Activated CD4-positive, alpha-beta T cell treated with anti-CD3 and anti-CD28 coated beads for 1 hour (primary cell): Measurements from ENCODE around the gene LRRC70.

Experiments
- DNase-seq: peaks from one replicate; pipeline ENCODE4 v3.0.0-alpha.2; 2020

Gene LRRC70

DNA sequence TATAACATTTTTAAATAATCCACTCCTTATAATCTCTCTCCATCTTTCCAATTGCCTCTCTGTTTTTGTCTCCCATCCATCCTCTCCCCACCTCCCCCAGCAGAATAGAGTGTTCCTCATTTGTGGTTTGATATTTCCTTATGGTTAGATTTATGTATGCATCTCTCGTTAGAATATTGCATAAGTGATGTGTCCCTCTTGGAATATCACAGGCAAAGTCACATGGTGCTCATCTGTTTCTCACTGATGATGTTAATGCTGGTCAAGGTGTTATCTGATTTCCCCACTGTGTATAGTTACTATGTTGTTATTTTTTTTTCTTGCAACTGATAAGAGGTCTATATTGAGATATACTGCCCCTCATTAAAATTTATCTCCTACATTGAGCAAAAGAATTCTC lies 3.1 kb upstream of the LRRC70 start:
- no peak for DNase-seq

DNA sequence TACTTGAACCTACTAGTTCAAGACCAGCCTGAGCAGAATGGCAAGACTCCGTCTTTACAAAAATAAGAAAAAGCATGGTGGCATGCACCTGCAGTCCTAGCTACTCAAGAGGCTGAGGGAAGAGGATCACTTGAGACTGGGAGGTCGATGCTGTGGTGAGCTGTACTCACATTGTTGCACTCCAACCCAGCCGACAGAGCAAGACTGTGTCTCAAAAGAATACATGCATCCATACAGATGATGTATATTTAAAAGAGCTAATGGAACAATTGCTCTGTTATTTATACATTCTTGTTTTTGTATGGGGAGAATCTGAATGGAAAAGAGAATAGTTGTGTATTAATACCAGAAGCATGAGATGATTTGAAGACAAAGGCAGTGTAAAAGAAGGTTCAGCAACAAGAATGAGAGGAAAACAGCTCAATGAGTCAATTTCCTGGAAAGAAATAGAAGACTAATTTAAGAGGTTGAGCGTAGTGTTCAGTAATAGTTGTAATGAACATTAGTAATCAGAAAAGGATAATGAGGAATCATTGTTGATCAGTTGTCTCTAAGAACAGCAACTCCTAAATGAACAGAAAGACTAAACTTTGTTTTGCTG lies 1.9 kb upstream of the LRRC70 start:
- no peak for DNase-seq

DNA sequence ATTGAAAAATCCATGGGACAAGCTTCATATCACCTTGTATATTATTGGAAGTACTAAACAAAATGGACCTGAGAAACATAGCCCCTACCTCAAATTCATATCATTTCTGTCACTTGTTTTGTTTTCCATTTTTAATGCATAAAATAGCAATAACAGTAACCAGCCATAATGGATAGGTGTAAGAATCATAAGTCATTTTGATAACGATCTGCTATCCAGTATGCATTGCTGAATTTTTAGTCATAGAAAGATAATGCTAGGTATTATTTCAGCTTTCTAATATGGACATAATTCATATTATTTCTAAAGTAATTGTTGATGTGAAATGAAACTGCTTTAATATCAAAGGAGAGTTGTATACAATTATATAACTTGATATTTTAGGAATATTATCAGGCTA lies 1.1 kb upstream of the LRRC70 start:
- no peak for DNase-seq

DNA sequence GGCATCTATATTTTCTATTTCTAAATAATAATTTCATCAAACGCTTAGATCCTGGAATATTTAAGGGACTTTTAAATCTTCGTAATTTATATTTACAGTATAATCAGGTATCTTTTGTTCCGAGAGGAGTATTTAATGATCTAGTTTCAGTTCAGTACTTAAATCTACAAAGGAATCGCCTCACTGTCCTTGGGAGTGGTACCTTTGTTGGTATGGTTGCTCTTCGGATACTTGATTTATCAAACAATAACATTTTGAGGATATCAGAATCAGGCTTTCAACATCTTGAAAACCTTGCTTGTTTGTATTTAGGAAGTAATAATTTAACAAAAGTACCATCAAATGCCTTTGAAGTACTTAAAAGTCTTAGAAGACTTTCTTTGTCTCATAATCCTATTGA lies 1.1 kb downstream of the LRRC70 start:
- no peak for DNase-seq

DNA sequence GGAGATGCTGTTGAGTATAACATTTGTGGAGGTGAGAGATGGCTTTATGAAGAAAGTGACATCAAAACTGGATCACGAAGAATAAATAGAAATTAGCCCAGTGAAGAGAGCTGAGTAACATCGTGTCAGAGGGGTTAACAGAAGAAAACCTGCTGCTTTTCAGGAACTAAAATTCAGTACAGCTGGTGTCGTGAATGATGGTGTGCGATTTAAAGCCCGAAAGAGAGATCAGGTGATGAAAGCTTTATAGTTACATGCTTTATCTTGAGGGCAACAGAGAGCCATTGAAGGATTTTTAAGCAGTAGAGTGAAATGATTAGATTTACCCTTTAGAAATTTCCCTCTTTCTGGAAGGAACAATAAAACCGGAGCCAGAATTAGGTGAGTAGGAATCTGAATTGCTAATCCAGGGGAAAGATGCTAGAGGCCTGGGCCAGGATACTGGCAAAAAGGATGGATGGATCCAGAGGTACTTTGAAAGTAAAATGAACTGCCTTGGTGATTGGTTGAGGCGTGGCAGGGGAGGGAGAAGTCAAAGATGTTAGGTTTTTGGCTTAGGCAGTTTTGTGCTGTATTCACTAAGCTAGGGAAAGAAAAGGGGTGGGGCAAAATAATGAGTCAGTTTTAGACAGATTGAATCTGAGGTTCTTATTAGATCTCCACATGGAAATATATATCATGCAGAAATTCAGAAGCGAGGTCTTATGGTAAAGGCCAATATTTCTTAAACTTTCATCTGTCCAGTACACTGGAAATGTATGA lies 3.4 kb downstream of the LRRC70 start:
- no peak for DNase-seq

DNA sequence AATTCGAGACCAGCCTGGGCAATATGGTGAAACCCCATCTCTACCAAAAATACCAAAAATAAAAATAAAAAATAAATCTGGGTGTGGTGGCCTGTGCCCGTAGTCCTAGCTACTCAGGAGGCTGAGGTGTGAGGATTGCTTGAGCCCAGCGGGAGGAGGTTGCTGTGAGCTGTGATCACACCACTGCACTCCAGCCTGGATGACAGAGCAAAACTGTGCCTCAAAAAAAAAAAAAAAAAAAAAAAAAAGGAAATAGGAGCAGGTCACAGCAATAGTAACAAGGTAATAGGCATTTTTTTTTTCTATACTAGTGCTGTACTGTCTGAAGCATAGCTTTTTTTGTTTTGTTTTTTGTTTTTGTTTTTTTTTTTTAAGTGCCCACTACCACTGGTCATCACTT lies 5.8 kb downstream of the LRRC70 start:
- no peak for DNase-seq

DNA sequence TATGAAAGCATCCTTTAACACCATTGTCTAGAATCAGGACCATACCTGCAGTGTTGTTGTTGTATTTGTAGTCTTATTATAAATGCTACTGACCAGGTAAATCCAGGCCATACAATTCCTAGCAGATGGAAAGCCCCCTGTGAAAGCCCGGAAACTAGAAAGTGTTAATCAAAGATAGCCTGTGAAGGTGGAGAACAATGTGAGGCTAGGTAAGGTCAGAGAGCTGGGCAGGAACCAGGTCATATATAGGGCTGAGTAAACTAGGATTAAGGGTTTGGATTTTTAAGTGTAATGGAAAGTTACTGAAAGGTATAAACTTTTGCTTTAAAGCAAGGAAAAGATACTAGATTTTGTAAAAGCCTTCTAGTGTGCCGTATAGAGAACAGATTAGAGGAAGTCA lies 6.7 kb downstream of the LRRC70 start:
- DNase-seq: no peak

DNA sequence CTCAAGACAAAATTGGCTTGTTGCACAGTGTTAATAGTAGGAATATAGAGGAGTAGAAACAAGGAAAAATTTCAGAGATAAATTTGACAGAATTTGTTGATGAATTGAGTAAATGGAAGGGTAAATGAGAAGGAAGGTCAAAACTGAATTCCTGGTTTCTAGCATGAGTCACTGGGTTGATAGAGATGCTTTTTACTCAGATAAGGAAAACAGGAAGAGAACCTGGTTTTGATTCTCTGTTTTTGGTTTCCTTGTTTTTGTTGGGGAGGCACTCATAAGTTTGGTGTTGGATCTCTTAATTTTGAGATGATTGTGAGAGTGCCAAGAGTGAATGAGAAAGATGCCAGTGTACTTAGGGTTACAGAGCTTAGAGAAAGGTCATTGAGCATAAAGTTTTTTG lies 7.1 kb downstream of the LRRC70 start:
- DNase-seq: no peak

DNA sequence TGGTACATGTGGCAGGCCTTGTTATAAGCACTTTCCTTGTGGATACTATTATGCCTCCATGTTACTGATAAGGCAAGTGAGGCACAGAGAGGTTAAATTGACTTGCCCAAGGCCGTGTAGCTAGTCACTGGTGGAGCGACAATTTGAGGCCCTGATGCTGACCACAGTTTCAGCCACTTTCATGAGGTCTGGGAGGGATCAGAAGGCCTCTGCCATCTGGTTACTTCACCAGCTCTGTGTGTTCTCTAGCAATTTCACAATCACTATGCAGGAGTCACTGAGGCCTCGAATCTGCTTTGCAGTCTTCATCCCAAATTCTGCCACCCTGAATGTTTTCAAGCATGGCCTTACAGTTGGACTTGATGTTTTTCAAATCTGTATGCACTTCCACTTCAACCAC lies 9.1 kb downstream of the LRRC70 start:
- no peak for DNase-seq

DNA sequence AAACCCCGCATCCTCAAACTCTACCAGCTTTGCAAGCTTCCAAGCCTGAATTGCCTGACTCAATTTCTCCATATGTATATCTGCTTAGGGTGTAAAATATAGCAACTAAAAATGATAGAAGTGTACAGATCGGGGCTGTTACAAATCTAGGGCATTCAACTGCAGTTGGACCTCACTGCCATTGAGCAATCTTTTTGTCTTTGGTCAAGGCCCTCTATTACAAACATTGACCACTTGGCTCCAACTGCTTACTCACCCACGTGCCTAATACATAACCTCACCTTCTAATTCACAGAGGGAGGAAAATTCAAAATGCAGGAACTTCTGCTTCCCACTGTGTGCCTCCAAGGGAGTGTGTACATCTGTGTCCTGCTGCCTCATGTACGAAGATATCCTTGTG lies 10.0 kb downstream of the LRRC70 start:
- DNase-seq: no peak

DNA sequence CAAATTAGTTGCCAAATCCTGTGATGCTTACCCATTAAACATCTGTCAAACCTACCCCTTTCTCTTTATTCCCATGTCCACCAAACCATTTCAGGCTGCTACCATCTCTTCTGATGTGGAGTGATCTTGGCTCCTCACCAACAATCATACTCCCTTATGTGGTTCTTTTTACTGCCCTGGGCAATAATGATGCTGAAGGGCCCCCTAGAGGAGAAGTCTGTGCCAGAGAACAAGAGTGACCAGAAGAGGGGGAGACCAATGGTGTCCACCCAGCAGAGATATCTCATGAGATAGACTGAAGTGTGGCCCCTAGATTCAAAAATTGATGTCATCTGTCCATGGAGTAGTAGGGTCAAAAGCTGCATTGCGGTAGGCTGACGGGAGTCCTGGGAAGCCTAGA lies 10.9 kb downstream of the LRRC70 start:
- no peak for DNase-seq

DNA sequence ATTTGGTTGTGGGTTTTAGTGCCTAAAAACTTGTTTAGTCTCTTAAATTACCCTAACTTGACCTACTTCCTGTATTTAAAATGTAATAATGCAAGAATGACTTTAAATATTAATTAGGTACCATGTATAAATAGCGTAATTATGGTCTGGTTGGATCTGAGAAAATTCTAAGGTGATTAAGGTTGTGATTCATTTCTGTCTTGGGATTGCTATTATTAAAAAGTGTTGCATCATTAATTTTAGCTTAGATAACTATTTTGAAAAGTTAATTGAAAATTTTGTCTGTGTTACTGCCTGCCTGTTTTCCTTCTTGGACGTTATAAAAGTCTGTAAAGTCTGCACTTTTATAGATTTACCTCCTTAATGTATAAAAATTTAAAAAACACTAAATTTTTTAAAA lies 11.8 kb downstream of the LRRC70 start:
- no peak for DNase-seq

DNA sequence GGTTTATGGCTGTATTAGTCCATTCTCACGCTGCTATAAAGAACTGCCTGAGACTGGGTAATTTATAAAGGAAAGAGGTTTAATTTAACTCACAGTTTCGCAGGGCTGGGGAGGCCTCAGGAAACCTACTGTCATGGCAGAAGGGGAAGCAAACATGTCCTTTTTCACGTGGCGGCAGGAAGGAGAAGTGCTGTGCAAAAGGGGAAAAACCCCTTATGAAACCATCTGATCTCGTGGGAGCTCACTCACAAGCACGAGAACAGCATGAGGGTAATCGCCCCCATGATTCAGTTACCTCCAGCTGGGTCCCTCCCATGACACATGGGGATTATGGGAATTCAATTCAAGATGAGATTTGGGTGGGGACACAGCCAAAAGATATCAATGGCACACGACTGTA lies 13.9 kb downstream of the LRRC70 start:
- DNase-seq: no peak

DNA sequence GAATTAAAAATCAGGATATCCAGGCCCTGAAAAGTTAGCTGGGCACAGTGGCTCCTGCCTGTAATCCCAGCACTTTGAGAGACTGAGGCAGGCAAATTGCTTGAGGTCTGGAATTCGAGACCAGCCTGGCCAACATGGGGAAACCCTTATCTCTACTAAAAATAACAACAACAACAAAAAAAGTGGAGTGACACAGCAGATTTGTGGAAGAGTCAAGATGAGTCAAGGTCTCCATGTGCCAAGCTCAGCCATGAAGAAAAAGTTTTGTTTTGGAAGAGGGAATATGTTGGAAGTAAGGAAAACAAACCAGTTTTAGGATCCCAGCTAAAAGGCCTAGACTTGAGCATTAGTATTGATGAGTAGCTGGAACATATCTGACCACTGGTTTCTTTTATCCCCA lies 14.7 kb downstream of the LRRC70 start:
- DNase-seq: no peak

DNA sequence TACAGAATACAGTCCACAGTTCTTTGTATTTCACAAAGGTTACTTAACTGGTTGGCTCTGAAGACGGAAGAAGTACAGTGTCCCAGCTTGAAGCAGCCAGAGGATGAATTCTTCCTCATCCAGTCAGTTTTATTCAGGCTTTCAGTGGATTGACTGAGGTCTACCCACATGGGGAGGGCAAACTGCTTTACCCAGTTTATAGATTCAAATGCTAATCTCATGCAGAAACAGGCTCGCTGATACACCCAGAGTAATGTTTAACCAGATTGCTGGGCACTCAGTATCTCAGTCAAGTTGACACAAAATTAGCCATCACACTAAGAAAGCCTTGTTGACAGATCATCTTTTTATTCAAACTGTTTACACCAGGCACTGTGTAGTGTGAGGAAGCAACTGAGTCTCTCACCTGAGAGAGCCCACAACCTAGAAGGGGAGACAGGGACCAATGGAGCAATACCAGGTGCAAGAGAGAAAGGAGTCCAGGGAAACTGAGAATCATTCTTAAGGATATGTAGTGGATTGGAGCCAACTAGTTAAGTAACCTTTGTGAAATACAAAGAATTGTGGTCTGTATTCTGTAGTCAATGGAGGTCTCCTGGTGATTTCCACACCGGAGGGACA lies 15.9 kb downstream of the LRRC70 start:
- DNase-seq: no peak

DNA sequence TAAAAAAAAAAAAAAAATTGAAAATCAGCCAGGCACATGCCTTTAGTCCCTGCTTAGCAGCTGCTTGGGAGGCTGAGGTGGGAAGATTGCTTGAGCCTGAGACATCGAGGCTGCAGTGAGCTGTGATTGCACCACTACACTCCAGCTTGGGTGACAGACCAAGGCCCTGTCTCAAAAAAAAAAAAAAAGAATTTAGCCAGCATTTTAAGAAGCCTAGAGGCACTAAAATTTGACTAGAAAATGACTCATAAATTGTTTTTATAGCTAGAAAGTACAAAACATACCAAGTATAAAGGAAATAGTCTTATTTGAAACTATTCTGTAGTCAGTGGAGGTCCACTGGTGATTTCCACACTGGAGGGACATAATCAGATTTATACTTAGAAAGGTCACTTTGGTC lies 17.5 kb downstream of the LRRC70 start:
- no peak for DNase-seq

DNA sequence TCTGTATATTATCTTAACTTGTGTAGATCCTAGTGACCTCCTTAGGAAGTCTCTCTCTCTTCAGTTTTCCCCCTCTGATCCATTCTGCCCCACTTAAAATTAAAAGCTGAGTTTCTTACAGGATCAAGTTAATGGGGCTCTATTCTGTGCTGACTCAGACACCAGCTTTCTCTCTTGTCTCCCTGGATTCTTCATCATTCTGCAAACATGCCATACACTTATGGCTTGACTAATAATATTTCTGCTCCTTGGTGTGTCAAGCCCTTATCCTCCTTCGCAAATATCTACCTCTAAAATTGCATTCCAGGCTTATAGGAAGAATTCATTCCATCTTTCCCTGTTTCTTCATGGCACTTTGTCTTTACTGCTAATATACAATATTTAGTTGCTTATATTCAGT lies 18.1 kb downstream of the LRRC70 start:
- DNase-seq: no peak

DNA sequence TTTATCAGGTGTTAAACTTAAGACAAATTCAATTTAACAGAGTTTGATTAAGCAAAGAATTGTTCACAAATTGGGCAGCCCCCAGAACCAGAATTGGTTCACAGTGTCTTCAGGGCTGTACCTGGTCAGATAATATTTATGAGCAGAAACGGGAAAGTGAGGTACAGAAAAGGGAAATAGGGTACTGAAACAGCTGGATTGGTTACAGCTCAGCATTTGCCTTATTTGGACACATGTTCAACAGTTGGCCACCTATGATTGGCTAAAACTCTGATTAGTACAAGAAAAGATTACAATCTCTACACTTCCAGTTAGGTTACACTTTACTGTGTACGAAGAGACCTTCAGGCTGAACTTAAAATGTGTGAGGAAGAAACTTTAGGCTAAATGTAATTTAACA lies 18.7 kb downstream of the LRRC70 start:
- DNase-seq: no peak

DNA sequence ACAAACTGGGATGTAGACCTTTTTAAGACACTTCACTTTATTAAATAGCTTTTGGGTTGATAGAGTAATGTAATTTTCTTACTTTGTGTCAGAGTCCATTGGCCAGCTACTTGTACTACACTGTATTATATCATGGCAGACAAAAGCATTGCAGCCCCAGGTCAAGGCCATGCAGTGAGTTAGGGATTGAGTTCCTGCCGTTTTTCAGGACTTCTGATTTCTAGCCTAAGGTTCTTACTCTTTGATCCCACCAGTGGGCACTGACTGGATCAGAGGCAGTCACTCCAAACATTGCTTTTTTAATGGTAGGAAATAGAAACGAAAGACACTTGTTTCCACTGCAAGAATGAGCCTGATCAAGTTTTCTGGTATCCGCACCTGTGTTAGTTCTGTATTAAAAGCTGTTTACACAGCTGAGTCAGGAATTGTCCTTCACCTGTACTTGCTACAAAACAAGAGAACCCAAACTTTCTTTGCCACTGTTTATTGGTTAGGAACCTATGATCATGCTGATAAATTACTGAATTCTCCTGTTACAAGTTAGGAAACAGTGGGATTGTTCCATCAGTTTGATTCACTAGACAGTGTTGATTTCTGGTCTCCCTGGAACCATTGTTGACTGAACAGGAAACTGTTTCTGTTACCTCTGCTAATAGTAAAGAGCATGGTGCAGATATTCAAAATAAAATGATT lies 22.1 kb downstream of the LRRC70 start:
- DNase-seq: no peak

DNA sequence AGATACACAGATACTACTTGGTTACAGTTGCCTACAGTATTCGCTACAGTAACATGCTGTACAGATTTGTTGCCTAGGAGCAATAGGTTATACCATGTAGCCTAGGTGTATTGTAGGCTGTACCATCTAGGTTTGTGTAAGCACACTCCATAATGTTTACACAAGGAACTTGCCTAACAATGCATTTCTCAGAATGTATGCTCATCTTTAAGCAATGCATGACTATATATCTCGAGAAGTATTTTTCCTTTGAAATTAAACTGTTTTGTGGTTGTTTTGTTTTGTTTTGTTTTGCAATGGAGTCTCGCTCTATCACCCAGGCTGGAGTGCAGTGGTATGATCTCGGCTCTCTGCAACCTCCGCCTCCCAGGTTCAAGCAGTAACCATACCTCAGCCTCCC lies 25.3 kb downstream of the LRRC70 start:
- DNase-seq: no peak

DNA sequence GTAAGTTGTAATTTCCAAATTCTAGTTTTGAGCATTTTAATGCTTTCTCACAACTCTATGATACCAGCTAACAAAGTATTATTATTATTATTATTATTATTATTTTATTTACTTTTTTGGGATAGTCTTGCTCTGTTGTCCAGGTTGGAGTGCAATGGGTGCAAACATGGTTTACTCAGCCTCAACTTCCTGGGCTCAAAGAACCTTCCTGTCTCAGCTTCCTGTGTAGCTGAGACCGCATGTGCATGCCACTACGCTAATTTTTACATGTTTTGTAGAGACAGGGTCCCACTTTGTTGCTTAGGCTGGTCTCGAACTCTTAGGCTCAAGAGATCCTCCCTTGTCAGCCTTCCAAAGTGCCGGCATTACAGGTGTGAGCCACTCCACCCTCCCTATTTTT lies 27.0 kb downstream of the LRRC70 start:
- DNase-seq: no peak

DNA sequence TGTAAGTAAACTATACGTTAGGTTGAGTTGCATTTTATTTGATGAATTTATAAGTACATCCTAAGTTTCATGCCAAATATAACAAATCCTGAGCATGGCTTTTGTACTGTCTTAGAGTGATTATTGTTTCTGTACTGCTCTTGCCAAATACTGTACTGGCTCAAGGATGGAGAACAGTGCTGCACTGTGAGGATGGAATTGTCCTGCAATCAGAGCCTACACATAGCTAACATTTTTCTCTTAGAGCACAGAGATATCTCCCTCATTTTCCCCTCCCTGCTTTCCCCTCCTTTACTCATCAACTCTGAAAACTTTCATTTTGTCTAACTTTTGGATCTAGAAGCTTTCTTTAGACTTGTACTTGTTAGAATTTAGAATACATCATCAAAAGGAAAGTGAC lies 28.3 kb downstream of the LRRC70 start:
- DNase-seq: no peak

DNA sequence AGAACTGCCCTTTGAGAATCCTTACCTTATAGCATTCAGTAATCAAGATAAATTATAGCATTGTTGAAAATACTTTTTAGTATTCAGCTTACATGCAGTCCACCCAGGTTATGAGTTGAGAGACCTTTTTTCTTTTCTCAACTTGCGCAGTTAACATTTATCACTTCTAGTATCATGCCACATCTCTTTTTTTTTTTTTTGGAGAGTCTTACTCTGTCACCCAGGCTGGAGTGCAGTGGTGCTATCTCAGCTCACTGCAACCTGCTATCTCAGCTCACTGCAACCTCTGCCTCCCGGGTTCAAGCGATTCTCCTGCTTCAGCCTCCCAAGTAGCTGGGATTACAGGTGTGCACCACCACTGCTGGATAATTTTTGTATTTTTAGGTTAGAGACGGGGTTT lies 29.0 kb downstream of the LRRC70 start:
- DNase-seq: no peak
